OCI-LY3 (cell line): Measurements from ENCODE around the gene FFAR3.

Experiments
- H2AFZ ChIP-seq: fragments of 200-600, 300-600 bp; shearing (Covaris generic); 2 replicates; pipeline ENCODE4 v1.6.0; 2014; ENCODE audit warnings: antibody characterized with exemption, low read depth, low read length
- H3K27ac ChIP-seq: fragments of 200-600, 300-600 bp; sonication (generic); 2 replicates; pipeline ENCODE4 v1.5.1; 2014; ENCODE audit warnings: mild to moderate bottlenecking, low read length, moderate library complexity, mixed read lengths
- H3K27me3 ChIP-seq: fragments of 200-600, 300-600 bp; sonication (generic); 2 replicates; pipeline ENCODE4 v1.6.1; 2014; ENCODE audit warnings: low read depth, low read length, mixed read lengths
- H3K36me3 ChIP-seq: fragments of 200-600, 300-600 bp; sonication (generic); replicated peaks from 2 replicates; pipeline ENCODE3; 2014; ENCODE audit warnings: low read depth, low read length, mixed read lengths
- H3K4me1 ChIP-seq: fragments of 300-600, 200-600 bp; sonication (generic); 2 replicates; pipeline ENCODE4 v1.6.1; 2014; ENCODE audit warnings: low read length, mixed read lengths
- H3K4me2 ChIP-seq: fragments of 200-600, 300-600 bp; sonication (generic); 2 replicates; pipeline ENCODE4 v1.6.1; 2014; ENCODE audit warnings: low read length, mixed read lengths
- H3K4me3 ChIP-seq: fragments of 300-600, 200-600 bp; sonication (generic); 2 replicates; pipeline ENCODE4 v1.5.1; 2014; ENCODE audit warnings: antibody characterized with exemption, mild to moderate bottlenecking, low read length, moderate library complexity
- H3K79me2 ChIP-seq: fragments of 300-600, 200-600 bp; shearing (Covaris generic); 2 replicates; pipeline ENCODE4 v1.6.1; 2014; ENCODE audit warnings: mild to moderate bottlenecking, low read length, mixed read lengths
- H3K9ac ChIP-seq: fragments of 300-600, 200-600 bp; shearing (Covaris generic); 2 replicates; pipeline ENCODE4 v1.6.0; 2014; ENCODE audit warnings: mild to moderate bottlenecking, low read length, moderate library complexity
- H3K9me3 ChIP-seq: fragments of 200-600, 300-600 bp; shearing (Covaris generic); 2 replicates; pipeline ENCODE4 v1.6.1; 2014; ENCODE audit warnings: low read length, mixed read lengths; ENCODE audit not compliant: insufficient read depth
- H4K20me1 ChIP-seq: fragments of 200-600, 300-600 bp; sonication (generic); 2 replicates; pipeline ENCODE4 v1.6.1; 2016; ENCODE audit warnings: low read length, mixed read lengths; ENCODE audit not compliant: insufficient read depth
- CTCF ChIP-seq: fragments of 200-600, 300-600 bp; sonication (generic); IDR thresholded peaks from 2 replicates; pipeline ENCODE4 v1.5.1; 2014; ENCODE audit warnings: antibody characterized with exemption, low read length, low read depth
- EZH2phosphoT487 ChIP-seq: fragments of 200-600 bp; shearing (Covaris generic); IDR thresholded peaks from 2 replicates; pipeline ENCODE4 v1.6.1; 2018; ENCODE audit warnings: antibody characterized with exemption, mixed run types, low read depth

Gene FFAR3

GRCh38 chr19:35389192-35389861 lies 31.1 kb downstream of the FFAR3 start:
- H3K27ac ChIP-seq, result no peak overlapping the region
- no peak overlapping the region for H2AFZ ChIP-seq
- TF ChIP-seq CTCF (no peak), EZH2phosphoT487 (no peak)

DNA sequence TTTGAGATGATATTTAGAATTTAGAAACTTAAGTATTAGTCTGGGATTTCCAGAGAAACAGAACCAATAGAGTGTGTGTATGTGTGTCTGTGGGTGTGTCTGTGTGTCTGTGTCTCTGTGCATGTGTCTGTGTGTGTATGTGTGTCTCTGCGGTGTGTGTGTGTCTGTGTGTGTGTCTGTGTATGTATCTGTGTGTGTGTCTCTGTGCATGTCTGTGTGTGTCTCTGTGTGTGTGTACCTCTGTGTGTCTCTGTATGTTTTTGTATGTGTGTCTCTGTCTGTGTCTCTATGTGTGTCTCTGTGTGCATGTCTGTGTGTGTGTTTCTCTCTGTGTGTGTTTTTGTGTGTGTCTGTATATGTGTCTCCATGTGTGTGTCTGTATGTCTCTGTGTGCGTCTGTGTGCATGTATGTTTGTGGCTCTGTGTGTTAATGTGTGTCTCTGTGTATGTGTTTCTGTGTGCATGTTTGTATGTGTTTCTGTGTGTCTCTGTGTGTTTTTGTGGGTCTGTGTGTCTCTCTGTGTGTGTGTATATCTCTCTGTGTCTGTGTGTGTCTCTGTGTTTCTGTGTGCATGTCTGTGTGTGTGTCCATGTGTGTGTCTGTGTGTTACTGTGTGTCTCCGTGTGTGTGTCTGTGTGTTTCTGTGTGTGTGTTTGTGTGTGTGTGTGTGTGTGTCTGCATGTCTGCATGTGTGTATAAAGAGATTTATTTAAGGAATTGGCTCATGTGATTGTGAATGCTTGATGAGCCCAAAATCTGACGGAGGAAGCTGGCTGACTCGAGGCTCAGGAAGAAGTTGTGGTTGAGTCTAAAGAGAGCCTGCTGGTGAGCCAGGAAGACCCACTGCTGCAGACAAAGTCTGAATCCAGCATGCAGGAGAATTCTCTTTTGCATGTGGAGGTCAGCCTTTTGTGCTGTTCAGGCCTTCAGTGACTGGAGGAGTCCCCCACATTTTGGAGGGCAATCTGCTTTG lies 34.8 kb downstream of the FFAR3 start:
- H3K9ac ChIP-seq, result no peak overlapping the region
- no peaks in the 10 kb centered on the region for H3K36me3 ChIP-seq
- H4K20me1 ChIP-seq, result no peaks in the 10 kb centered on the region
- H3K27ac ChIP-seq, result no peak overlapping the region
- H3K4me3 ChIP-seq, result no peak overlapping the region
- no peak overlapping the region for H2AFZ ChIP-seq
- no peaks in the 10 kb centered on the region for H3K9me3 ChIP-seq
- TF ChIP-seq CTCF, result no peak
- TF ChIP-seq EZH2phosphoT487, result no peak
- H3K4me1 ChIP-seq, result no peaks in the 10 kb centered on the region
- peaks cover 21% of the 10 kb centered on the region for H3K27me3 ChIP-seq
- no peak overlapping the region for H3K4me2 ChIP-seq
- no peaks in the 10 kb centered on the region for H3K79me2 ChIP-seq

More at GRCh38 chr19:35389192-35389861, 31.1 kb downstream of the FFAR3 start:
- no peak overlapping the region for H3K9ac ChIP-seq
- H3K4me1 ChIP-seq, result no peaks in the 10 kb centered on the region
- H4K20me1 ChIP-seq, result no peaks in the 10 kb centered on the region
- H3K4me3 ChIP-seq, result no peak overlapping the region
- H3K9me3 ChIP-seq, result peaks cover 19% of the 10 kb centered on the region; the same call in 1 of the 2 replicates
- no peaks in the 10 kb centered on the region for H3K36me3 ChIP-seq
- peaks cover 13% of the 10 kb centered on the region for H3K27me3 ChIP-seq
- no peak overlapping the region for H3K4me2 ChIP-seq
- H3K79me2 ChIP-seq, result no peaks in the 10 kb centered on the region

- H3K9me3 ChIP-seq, result no peaks in the 10 kb centered on the region
- H4K20me1 ChIP-seq, result no peaks in the 10 kb centered on the region
- H3K4me1 ChIP-seq, result no peaks in the 10 kb centered on the region
- H3K4me2 ChIP-seq, result no peak overlapping the region
- no peaks in the 10 kb centered on the region for H3K36me3 ChIP-seq
- H3K27ac ChIP-seq, result no peak overlapping the region
- H3K79me2 ChIP-seq, result no peaks in the 10 kb centered on the region
- no peak overlapping the region for H3K4me3 ChIP-seq
- H3K27me3 ChIP-seq, result peaks cover 32% of the 10 kb centered on the region
- H2AFZ ChIP-seq, result no peak overlapping the region
- no peak for TF ChIP-seq CTCF
- TF ChIP-seq EZH2phosphoT487, result no peak
- H3K9ac ChIP-seq, result no peak overlapping the region
Measured at GRCh38 chr19:35395382-35396199, 37.3 kb downstream of the FFAR3 start.
